ENCODE data around the gene PTPRB. TPM values are rescaled to one million over a fixed set of nuclear protein-coding genes. Genes with fewer than 3 reads are reported as not detected.

PTPRB gene
- polyA plus RNA-seq, 3 donors = not detected

- H3K27me3 ChIP-seq (ENCODE audit: control insufficient read depth in 2 of 2, insufficient read depth in 2 of 2, low read length in 2 of 2) = no peaks in the 10 kb centered on the region
- no peaks in the 10 kb centered on the region for H4K20me1 ChIP-seq (ENCODE audit: insufficient read depth, low read length)
- no peak for TF ChIP-seq CTCF (IDR thresholded peaks at IDR 0.05)
- Mint-ChIP-seq H3K27me3 (ENCODE audit: low read depth in 3 of 3) (peaks cover 0 to 3% (median 0%) of the 10 kb centered on the region in 3 donors), H3K4me3 (no peak overlapping the region), H3K36me3 (no peaks in the 10 kb centered on the region), H3K9me3 (peaks cover 4 to 13% (median 7%) of the 10 kb centered on the region in 7 donors), H3K4me1 (no peaks in the 10 kb centered on the region), H3K27ac (no peak overlapping the region)
- H3K79me2 ChIP-seq (ENCODE audit: insufficient read depth, low read length) = no peaks in the 10 kb centered on the region
- H3K9me3 ChIP-seq (replicated peaks in 1 of 2; ENCODE audit: control insufficient read depth in 1 of 2, insufficient read depth in 1 of 2, low read length in 2 of 2) = no peaks in the 10 kb centered on the region
- no peak overlapping the region for H3K9ac ChIP-seq (ENCODE audit: insufficient read depth, low read length, poor library complexity, severe bottlenecking)
- intact Hi-C loops (cut with micrococcal nuclease) = no loop called here
- H3K36me3 ChIP-seq (replicated peaks in 1 of 2; ENCODE audit: control insufficient read depth in 1 of 2, insufficient read depth in 2 of 2, low read length in 2 of 2) = no peaks in the 10 kb centered on the region
- WGBS (ENCODE audit: insufficient coverage) = 100% methylated on average over 1 of the region's 3 CpGs
- no peak overlapping the region for H3K4me3 ChIP-seq (replicated peaks in 1 of 3; ENCODE audit: low read depth in 2 of 3, low read length in 3 of 3)
- no peak overlapping the region for H2AFZ ChIP-seq (ENCODE audit: insufficient read depth, low read depth, low read length, poor library complexity, severe bottlenecking)
- H3K4me2 ChIP-seq (replicated peaks; ENCODE audit: extremely low read depth, low read length, poor library complexity, severe bottlenecking) = no peak overlapping the region
- no peak overlapping the region for H3K27ac ChIP-seq (ENCODE audit: low read depth in 1 of 2, low read length in 2 of 2)
- H3K4me1 ChIP-seq (ENCODE audit: control insufficient read depth in 1 of 2, insufficient read depth in 2 of 2, low read length in 2 of 2) = no peaks in the 10 kb centered on the region
- DNase-seq = no peak
These were observed 151.5 kb downstream of the PTPRB start for GRCh38 chr12:70485704-70486103.

DNA sequence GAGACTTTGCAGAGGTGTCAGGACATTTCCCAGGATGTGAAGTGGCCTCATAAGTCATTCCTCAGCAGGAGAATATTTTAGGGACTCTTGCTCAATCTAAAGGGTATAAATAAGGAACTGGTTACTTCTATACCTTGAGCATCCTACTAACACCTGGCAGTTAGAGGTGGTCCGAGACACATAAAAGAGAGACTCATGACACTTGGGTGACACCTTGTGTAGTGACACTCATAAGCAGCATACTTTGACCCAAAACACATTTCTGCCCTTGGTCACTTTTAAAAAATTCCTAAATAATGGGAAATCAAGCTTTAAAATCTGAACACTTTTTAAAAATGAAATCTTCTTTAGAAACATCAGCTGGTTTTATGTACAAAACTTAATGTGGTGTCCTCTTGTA, 152.8 kb downstream of the PTPRB start:
- Mint-ChIP-seq H3K36me3 (no peaks in the 10 kb centered on the region), H3K4me1 (no peaks in the 10 kb centered on the region)
- intact Hi-C loops (cut with micrococcal nuclease) = no loop called here

More for the DNA sequence above, 152.8 kb downstream of the PTPRB start:
- no peaks in the 10 kb centered on the region for H3K36me3 ChIP-seq (replicated peaks in 1 of 2; ENCODE audit: control insufficient read depth in 1 of 2, insufficient read depth in 2 of 2, low read length in 2 of 2)
- no peak for DNase-seq
- no peak overlapping the region for H2AFZ ChIP-seq (ENCODE audit: insufficient read depth, low read depth, low read length, poor library complexity, severe bottlenecking)
- no peaks in the 10 kb centered on the region for H3K9me3 ChIP-seq (replicated peaks in 1 of 2; ENCODE audit: control insufficient read depth in 1 of 2, insufficient read depth in 1 of 2, low read length in 2 of 2)
- no peaks in the 10 kb centered on the region for H4K20me1 ChIP-seq (ENCODE audit: insufficient read depth, low read length)
- H3K27me3 Mint-ChIP-seq (ENCODE audit: low read depth in 3 of 3) = peaks cover 0 to 3% (median 0%) of the 10 kb centered on the region in 3 donors
- no peak overlapping the region for H3K4me3 ChIP-seq (replicated peaks in 1 of 3; ENCODE audit: low read depth in 2 of 3, low read length in 3 of 3)
- no peak overlapping the region for H3K27ac ChIP-seq (ENCODE audit: low read depth in 1 of 2, low read length in 2 of 2)
- H3K4me3 Mint-ChIP-seq = no peak overlapping the region
- no peak overlapping the region for H3K9ac ChIP-seq (ENCODE audit: insufficient read depth, low read length, poor library complexity, severe bottlenecking)
- H3K4me1 ChIP-seq (ENCODE audit: control insufficient read depth in 1 of 2, insufficient read depth in 2 of 2, low read length in 2 of 2) = no peaks in the 10 kb centered on the region
- WGBS (ENCODE audit: insufficient coverage) = no CpG with 5 or more reads among the region's 1 CpG
- H3K4me2 ChIP-seq (replicated peaks; ENCODE audit: extremely low read depth, low read length, poor library complexity, severe bottlenecking) = no peak overlapping the region
- H3K79me2 ChIP-seq (ENCODE audit: insufficient read depth, low read length) = no peaks in the 10 kb centered on the region
- H3K27ac Mint-ChIP-seq = no peak overlapping the region
- H3K27me3 ChIP-seq (ENCODE audit: control insufficient read depth in 2 of 2, insufficient read depth in 2 of 2, low read length in 2 of 2) = no peaks in the 10 kb centered on the region
- no peak for TF ChIP-seq CTCF (IDR thresholded peaks at IDR 0.05)
- H3K9me3 Mint-ChIP-seq = peaks cover 4 to 13% (median 7%) of the 10 kb centered on the region in 7 donors
